Middle frontal gyrus (tissue), 1 donor: ENCODE data around the gene CDRT4.
"Not testable (repeated sequence)": the region's sequence is repeated elsewhere in the genome, so short reads cannot be mapped to it uniquely, and the experiment has no call there.

Experiments
- DNase-seq: peaks from one replicate; pipeline ENCODE4 v3.0.0-alpha.2; 2015; ENCODE audit warnings: low spot score; ENCODE audit errors: extremely low spot score

The CDRT4 gene

GRCh38 chr17:15467592-15467991, at the start of gene CDRT4:
Gene CDRT4, minus strand, starts transcription at chr17:15467621. Its CDS starts 27,383 bp downstream, at chr17:15440238.
- no peak for DNase-seq

DNA sequence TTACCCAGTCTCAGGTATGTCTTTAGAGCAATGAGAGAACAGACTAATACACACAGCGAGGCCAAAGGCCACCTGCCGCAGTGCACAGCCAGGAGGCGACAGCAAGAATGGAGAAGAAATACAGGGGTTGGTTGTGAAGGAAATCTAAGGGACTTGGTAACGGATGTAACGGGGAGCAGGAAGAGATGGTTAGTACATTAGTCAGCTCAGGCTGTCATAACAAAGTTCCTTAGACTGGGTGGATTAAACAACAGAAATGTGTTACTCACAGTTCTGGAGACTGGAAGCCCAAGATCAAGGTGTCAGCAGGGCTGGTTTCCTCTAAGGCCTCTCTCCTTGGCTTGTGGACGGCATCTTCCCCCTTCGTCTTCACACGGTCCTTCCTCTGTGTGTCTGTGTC, 48.7 kb upstream of the CDRT4 start:
- no peak for DNase-seq

DNA sequence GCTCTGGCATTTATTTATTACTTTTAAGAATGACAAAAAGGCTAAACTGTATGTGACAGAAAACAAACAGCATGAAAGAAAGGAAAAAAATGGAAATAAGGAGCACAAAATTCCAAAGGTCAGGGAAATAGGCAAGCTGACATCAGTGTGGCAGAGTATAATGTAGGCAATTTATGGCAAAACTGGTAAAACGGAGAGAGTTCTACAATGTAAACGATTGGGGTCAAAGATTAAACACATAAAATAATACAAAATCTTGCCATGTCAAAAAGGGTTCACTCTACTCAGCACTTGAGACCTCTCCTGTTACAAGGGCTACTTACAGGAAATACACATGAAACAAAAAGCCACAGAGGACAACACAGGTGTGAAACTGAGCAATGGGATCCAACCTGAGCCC, 47.0 kb upstream of the CDRT4 start:
- DNase-seq = no peak

- no peak for DNase-seq
These were observed 46.5 kb upstream of the CDRT4 start for GRCh38 chr17:15513856-15514459.

GRCh38 chr17:15513058-15513791, 45.8 kb upstream of the CDRT4 start:
- peak; percentile 40 for DNase-seq

DNA sequence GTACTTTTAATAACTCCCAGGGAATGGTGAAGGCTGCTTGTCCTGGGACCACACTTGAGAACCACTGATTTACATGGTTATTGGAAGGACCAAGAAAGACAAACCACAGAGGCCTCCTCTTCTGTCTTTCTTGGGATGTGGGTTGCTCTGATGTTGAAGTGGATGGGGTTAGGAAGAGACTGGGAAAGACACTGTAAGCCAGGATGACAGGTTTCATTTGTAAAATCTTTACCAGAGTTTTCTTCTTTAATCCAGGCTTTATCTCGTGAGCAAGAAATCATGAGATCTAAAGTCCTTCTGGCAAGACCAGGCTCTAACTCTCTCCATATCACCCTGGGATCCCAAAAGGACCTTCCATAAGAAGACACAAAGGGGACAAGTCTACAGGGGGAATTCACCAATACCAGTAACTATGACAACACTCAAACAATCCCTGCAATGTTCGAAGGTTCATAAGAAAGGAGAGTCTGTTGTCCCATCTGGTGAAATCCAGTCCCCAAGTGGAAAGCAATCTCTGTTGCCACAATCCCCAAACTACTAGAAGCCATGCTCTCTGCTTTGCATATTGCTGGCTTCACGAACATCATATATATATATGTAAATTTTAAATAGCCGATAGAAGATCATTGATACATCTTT, 44.8 kb upstream of the CDRT4 start:
- DNase-seq = no peak

GRCh38 chr17:15511142-15511541, 43.7 kb upstream of the CDRT4 start:
- DNase-seq = no peak

GRCh38 chr17:15510361-15510760, 42.9 kb upstream of the CDRT4 start:
- no peak for DNase-seq

DNA sequence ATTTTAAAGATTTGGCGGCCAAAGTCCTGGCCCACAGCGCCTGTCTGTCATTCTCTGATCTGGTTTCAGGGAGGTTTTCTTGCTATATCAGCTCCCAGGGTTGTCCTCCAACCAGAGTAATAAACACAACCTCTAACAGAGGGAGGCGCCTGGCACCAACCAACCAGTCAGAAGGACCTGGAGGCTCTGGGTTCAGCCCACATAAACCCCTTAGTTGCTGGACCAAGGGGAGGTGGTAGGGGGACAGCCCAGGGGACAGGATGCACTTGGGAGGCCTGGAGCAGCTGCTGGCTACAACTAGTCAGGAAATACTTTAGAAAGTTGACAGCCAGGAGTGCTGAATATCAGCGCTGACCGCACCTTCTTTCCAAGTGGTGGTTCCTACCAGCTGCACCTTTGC, 41.7 kb upstream of the CDRT4 start:
- DNase-seq = no peak

GRCh38 chr17:15508466-15508865, 41.0 kb upstream of the CDRT4 start:
- DNase-seq = no peak

GRCh38 chr17:15507896-15508295, 40.5 kb upstream of the CDRT4 start:
- no peak for DNase-seq

- no peak for DNase-seq
These were observed 39.6 kb upstream of the CDRT4 start for GRCh38 chr17:15507001-15507400.

DNA sequence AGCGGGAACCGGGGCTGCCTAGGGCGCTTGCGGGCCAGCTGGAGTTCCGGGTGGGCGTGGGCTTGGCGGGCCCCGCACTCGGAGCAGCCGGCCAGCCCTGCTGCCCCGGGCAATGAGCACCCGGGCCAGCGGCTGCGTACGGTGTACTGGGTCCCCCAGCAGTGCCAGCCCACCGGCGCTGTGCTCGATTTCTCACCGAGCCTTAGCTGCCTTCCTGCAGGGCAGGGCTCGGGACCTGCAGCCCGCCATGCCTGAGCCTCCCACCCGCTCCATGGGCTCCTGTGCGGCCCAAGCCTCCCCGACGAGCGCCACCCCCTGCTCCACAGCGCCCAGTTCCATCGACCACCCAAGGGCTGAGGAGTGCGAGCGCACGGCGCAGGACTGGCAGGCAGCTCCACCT, 38.3 kb upstream of the CDRT4 start:
- DNase-seq = not testable (repeated sequence)

GRCh38 chr17:15503731-15504130, 36.3 kb upstream of the CDRT4 start:
- DNase-seq = no peak

- peak; percentile 62 for DNase-seq
These were observed 35.1 kb upstream of the CDRT4 start for GRCh38 chr17:15502369-15503112.

- DNase-seq = no peak
These were observed 34.4 kb upstream of the CDRT4 start for GRCh38 chr17:15501793-15502192.

GRCh38 chr17:15501282-15501681, 33.9 kb upstream of the CDRT4 start:
- no peak for DNase-seq

DNA sequence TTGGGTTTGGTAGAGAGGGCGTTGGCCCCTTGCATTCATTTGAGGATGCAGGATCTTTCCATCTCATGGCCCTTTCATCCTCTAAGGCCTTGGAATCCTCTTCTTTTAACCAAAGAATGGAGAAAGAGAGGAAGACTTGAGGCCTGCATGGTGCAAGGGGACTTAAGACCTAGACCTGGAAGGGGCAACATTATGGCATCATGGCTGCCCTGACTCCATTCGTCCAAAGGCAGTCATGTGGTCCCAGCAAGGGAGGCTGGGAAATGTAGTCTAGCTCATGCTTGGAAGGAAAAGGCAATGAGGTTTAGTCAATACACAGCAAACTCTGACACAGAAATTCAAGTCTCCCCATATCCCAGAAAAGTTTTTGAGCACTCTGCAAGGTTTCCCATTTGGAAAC, 30.7 kb upstream of the CDRT4 start:
- DNase-seq = no peak

- no peak for DNase-seq
These were observed 29.6 kb upstream of the CDRT4 start for GRCh38 chr17:15496735-15497670.

DNA sequence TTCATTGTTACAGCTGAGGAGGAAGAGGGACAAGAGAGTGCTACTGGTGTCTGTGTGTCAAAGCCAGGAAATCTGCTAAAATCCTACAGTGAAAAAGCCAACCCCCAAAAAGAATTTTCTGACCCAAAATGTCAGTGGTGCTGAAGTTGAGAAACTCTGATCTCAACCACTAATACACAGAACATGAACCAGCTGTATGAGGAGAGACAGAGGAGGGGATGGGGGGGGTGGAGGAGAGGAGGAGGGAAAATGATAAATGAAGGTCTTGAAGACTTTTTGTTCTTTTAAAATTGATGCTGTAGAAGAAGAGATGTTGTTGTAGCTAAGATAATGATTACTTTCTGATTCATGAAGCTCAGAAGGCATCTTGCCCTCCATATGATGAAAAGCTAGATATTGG, 27.4 kb upstream of the CDRT4 start:
- no peak for DNase-seq

- no peak for DNase-seq
These were observed 26.2 kb upstream of the CDRT4 start for GRCh38 chr17:15493693-15494035.
